CD4-positive, alpha-beta T cell treated with Interleukin-15 for 4 hours (primary cell): ENCODE results near the gene EFS.
"Not testable (repeated sequence)": the region's sequence is repeated elsewhere in the genome, so short reads cannot be mapped to it uniquely, and the experiment has no call there.

ENCODE experiments used
- DNase-seq: peaks from one replicate; pipeline ENCODE4 v3.0.0-alpha.2; 2020; ENCODE audit warnings: low spot score

Gene EFS

DNA sequence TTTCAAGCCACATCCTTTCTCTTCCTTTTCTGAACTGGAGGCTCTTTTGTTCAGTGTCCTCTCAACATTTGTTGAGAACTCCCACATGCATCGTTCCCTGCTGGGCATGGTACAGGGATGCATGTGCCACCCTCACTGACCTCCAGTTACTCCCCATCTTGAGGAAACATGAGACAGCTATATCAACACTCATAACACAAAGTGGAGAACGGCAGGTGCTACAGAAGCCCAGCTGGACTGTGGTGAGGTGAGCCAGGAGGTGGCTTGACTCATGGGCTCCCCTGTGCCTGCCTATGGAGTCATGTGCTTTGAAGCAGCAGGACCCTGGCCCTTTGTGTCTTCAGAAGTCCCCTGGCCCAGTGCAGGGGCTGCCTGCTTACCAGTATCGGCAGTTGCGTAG, 33.4 kb upstream of the EFS start:
- DNase-seq, result no peak

- no peak for DNase-seq
Measured at GRCh38 chr14:23396781-23397407, 31.9 kb upstream of the EFS start.

DNA sequence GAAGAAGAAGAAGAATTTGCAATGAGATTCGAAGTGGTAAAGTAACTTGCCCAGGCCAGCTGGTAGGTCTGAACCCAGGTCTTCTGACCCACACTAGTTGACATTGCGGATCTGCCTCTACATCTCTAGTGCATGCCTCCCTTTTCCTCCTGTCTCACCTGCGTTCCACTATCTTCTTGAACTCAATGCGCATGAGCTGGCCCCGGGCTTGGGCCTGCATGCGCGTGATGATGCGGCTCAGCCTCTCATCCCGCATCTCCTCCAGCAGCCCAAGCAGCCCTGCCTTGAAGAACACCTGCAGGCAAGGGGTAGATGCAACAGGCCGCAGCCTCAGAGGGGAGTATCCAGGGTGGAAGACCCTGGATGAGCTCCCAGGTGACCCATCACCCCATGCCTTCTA, 31.2 kb upstream of the EFS start:
- no peak for DNase-seq

DNA sequence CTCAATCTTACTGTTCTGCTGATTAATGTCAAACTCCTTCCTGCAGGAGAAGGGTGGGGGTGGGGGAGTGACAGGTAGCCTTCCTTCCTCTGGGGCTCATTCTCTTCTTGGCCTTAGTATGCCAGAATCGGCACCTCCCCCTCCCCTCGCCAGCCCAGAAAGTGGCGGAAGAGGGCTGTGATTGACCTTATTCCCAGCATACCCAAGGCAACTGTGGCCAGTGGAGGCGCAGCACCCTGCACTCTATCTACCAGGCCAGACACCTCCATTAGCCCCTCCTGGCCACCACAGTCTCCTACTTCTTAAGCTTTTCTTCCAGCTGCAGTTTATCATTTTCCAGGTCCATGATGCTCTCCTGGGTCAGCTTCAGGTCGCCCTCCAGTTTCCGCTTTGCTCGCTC, 27.6 kb upstream of the EFS start:
- no peak for DNase-seq

- DNase-seq, result not testable (repeated sequence)
Measured at GRCh38 chr14:23389871-23390270, 24.9 kb upstream of the EFS start.

GRCh38 chr14:23389396-23389795, 24.4 kb upstream of the EFS start:
- DNase-seq, result no peak

- no peak for DNase-seq
Measured at GRCh38 chr14:23388996-23389395, 24.0 kb upstream of the EFS start.

- DNase-seq, result no peak
Measured at GRCh38 chr14:23387916-23388882, 23.2 kb upstream of the EFS start.

DNA sequence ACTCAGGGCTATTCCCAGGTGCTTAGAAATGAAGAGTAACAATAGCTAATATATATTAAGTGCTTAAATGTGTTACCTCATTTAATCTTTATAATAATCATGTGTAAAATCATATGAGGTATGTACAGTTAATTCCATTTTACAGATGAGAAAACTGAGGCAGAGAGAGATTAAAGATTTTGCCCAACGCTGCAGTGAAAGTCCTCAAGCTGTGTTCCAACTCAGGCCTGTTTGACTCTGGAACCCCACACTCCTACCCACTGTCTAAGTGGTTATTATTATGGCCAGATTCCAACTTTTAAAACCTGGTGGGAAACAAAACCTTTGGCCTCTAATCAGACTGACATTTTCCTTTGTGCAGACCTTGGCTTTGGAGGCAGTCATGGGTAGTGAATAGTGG, 22.0 kb upstream of the EFS start:
- DNase-seq, result no peak

- not testable (repeated sequence) for DNase-seq
Measured at GRCh38 chr14:23386266-23386657, 21.3 kb upstream of the EFS start.

- no peak for DNase-seq
Measured at GRCh38 chr14:23385642-23386265, 20.8 kb upstream of the EFS start.

- no peak for DNase-seq
Measured at GRCh38 chr14:23385244-23385641, 20.3 kb upstream of the EFS start.

DNA sequence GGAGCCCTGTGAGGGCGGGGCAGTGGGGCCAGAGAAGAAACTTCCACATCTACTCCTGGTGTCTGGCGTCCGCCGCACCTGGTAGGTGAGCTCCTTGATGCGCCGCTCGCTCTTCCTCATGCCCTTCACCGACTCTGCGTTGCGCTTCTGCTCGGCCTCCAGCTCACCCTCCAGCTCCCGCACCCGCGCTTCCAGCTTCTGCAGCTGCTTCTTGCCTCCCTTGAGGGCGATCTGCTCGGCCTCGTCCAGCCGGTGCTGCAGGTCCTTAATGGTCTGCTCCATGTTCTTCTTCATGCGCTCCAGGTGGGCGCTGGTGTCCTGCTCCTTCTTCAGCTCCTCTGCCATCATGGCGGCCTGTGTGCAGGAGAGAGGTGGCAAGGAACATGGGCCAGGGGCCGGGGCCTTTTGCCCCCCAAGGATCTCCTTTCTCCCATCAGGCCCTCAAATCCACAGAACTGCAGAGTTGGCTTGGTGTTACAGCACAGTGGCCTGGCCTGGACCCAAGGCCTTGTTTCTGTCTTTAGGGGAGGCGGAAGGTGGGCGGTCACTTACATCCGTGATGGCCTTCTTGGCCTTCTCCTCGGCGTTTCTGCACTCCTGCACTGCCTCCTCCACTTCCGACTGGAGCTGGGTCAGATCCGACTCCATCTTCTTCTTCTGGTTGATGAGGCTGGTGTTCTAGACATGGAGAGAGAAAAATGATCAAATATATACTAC, 19.6 kb upstream of the EFS start:
- DNase-seq, result no peak

DNA sequence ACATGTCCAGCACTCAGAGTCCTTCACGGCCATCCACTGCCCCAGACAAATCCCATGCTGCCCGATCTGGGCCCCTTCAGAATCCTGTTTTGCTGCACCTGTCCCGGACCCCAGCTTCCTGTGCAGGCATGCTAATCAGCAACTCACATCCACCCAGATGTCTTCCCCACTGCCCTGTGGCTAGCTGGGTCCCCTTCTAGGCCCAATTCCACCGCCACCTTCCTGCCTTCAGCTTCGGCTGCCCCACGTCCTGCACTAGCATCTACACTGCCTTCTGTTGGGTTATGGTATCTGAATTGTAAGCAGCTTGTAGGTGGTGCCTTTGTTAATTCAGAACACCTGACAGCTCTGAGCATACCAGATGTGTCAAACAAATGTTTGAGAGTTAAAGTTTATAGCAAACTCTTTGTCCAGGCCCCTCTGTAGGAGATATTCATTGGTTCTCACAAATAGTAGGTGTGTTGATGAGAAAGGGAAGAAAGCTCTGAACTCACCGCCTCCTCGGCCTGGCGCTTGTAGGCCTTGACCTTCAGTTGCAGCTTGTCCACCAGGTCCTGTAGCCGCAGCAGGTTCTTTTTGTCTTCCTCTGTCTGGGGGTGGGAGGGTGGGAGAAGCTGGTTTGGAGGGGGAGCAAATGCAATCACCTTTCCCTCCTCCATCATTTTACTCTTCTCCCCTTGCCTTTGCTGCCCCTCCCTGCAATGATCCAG, 17.9 kb upstream of the EFS start:
- DNase-seq, result no peak

DNA sequence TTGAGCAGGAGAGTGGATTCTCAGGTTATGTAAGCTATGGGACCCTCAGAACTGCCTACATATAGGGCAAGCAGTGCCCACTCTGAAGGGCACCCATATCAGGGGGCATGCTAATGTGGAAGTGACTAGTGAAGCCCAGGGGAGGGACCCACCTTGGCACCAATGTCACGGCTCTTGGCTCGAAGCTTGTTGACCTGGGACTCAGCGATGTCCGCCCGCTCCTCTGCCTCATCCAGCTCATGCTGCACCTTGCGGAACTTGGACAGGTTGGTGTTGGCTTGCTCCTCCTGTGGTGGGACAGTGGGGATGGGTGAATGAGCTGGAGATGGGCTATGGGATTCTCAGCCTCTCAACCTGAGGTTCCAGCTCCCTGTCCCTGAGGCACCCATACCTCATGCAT, 17.3 kb upstream of the EFS start:
- DNase-seq, result no peak

GRCh38 chr14:23381871-23382270, 16.9 kb upstream of the EFS start:
- DNase-seq, result no peak

- no peak for DNase-seq
Measured at GRCh38 chr14:23380976-23381375, 16.0 kb upstream of the EFS start.

- no peak for DNase-seq
Measured at GRCh38 chr14:23380197-23380914, 15.4 kb upstream of the EFS start.

DNA sequence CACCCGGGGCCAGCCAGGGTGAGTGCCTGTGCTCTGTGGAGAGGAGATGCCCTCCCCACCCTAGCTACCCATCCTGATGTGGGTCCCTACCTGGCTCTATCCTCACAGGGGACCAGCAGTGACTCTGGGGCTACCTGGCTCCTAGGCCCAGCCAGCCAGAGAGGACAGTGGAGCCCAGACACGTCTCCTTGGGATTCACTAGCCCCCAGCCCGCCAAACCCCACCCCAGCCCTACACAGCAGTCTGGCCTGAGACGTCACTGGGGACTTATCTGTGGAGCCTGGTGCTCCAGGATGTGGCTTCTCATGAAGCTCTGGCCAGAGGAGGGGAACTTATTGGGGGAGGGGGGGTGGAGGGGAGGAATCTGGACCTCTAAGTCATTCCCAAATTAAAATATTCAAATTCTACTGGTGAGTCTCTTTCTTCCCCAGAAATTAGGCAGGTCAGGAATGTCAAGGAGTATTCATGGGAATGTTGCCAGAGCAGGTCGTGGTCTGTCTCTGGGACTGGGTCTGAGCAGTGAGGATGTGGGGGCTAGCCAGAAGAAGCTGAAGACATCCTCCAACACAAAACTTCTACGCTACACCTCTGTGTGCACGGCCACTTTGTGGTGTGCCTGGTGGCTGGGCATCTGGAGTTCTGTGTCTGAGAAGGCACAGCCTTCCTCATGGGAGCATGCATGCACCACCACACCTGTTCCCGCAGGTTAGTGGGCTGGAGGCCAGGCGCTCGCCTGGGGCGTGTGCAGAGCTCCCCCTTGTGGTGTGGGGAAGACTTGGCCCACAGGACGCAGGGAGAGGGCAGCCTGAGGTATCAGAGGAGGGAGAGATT, 14.6 kb upstream of the EFS start:
- DNase-seq, result peak; percentile 65

- DNase-seq, result no peak
Measured at GRCh38 chr14:23378612-23379220, 13.7 kb upstream of the EFS start.
